ENCODE data around the gene SPDYE17.
"Not testable (repeated sequence)": the region's sequence is repeated elsewhere in the genome, so short reads cannot be mapped to it uniquely, and the experiment has no call there.

- not testable (repeated sequence) for TF ChIP-seq CTCF (IDR thresholded peaks at IDR 0.05; ENCODE audit: low read length); EZH2 (optimal IDR thresholded peaks at IDR 0.05; ENCODE audit: low read depth, low read length); EZH2phosphoT487 (IDR thresholded peaks at IDR 0.05; ENCODE audit: low read length)
Measured at GRCh38 chr7:77032261-77032660, at the start of gene SPDYE17.
